Eye (tissue), 1 donor: ENCODE results near the gene VSIG10L.

Source experiments
- DNase-seq: peaks from one replicate; pipeline ENCODE4 v3.0.0-alpha.2; 2015

Gene VSIG10L

GRCh38 chr19:51311351-51312257 is 30.3 kb downstream of the VSIG10L start, which contains the start of gene IGLON5:
Gene IGLON5, plus strand, starts transcription at chr19:51311644. Its CDS starts 204 bp downstream, at chr19:51311848.
- peak; percentile 73 for DNase-seq

- peak; percentile 38 for DNase-seq
These were observed 36.5 kb downstream of the VSIG10L start for GRCh38 chr19:51305479-51305878.

GRCh38 chr19:51301266-51301665 is 40.7 kb downstream of the VSIG10L start:
- DNase-seq, result no peak

- no peak for DNase-seq
These were observed 44.5 kb downstream of the VSIG10L start for GRCh38 chr19:51297406-51297805.

- peak; percentile 71 for DNase-seq
These were observed 45.4 kb downstream of the VSIG10L start for GRCh38 chr19:51296336-51297093.

- DNase-seq, result peak; percentile 83
These were observed 46.4 kb downstream of the VSIG10L start for GRCh38 chr19:51295382-51296126.

GRCh38 chr19:51294977-51295375 is 47.0 kb downstream of the VSIG10L start:
- DNase-seq, result no peak

- no peak for DNase-seq
These were observed 47.5 kb downstream of the VSIG10L start for GRCh38 chr19:51294211-51294976.

- DNase-seq, result no peak
These were observed 48.2 kb downstream of the VSIG10L start for GRCh38 chr19:51293571-51294210.

GRCh38 chr19:51292971-51293370 is 49.0 kb downstream of the VSIG10L start:
- peak; percentile 65 for DNase-seq

- no peak for DNase-seq
These were observed 52.3 kb downstream of the VSIG10L start for GRCh38 chr19:51289635-51290034.

GRCh38 chr19:51285682-51286081 is 56.3 kb downstream of the VSIG10L start:
- no peak for DNase-seq

- DNase-seq, result no peak
These were observed 59.6 kb downstream of the VSIG10L start for GRCh38 chr19:51282335-51282734.
